NCI-H446 (cell line): ENCODE results near the gene ASPHD1.
"Not testable (repeated sequence)": the region's sequence is repeated elsewhere in the genome, so short reads cannot be mapped to it uniquely, and the experiment has no call there.

Source experiments
- DNase-seq, 2 experiments: peaks; one replicate each; lab custom pipeline; 2025; lab: John Stamatoyannopoulos, UW

The ASPHD1 gene

GRCh38 chr16:29900102-29900887, at the start of gene ASPHD1:
ASPHD1 (plus strand) TSS chr16:29900488; CDS start chr16:29900972, 484 bp downstream.
- peak; percentile 68 to 85 for DNase-seq

GRCh38 chr16:29850998-29851397, 49.3 kb upstream of the ASPHD1 start:
- DNase-seq: no peak

- peak in 1 of 2 experiments; percentile 13 for DNase-seq
Measured at GRCh38 chr16:29852654-29853053, 47.6 kb upstream of the ASPHD1 start.

GRCh38 chr16:29854520-29855100, 45.7 kb upstream of the ASPHD1 start:
- DNase-seq: no peak

- peak in 1 of 2 experiments; percentile 58 for DNase-seq
Measured at GRCh38 chr16:29857133-29857760, 43.0 kb upstream of the ASPHD1 start.

DNA sequence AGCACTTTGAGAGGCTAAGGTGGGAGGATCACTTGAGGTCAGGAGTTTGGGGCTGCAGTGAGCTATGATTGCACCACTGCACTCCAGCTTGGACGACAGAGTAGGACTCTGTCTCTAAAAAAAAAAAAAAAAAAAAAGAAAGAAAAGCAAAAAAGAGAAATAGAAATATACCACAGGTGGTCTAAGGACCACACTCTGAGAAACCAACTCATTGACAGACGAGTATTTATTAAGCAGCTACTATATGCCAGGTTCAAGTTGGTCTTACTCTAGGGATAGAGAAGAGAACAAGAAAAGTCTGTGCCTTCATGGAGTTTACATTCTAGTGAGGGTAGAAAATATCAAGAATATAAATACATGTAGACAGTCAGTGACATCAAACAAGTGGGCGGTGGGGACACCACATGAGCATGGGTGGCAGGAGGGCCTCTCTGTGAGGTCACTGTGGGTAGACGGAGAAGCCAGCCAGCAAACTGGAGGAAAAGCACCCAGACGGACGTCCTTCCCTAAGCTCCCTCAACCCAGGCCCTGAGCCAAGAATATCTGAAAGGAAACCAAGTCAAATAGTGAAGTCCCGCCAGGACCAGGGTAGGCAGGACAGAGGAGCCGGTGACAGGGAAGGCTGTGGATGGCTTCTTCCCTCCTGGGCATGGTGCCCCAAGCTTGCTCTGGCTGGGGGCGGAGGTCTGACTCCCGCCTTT, 42.0 kb upstream of the ASPHD1 start:
- no peak for DNase-seq

GRCh38 chr16:29858974-29859373, 41.3 kb upstream of the ASPHD1 start:
- no peak for DNase-seq

DNA sequence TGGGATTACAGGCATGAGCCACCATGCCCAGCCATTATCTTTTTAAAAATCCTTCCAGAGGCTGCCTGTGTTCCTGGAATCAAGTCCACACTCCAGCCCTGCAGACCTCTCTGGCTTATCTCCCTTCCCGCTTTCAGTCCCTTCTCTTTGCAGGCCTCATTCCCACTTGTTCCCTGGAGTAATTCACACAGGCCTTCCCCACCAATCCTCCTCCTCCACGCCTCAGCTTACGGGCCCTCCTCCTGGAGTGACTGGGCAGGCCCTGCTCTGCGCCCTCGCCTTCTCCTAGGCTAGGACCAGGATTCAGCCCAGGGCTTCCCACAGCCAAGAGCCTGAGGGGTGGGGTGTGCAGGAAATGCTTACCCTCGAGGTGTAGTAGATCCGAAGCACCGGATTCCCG, 40.1 kb upstream of the ASPHD1 start:
- no peak for DNase-seq

- no peak for DNase-seq
Measured at GRCh38 chr16:29862383-29862883, 37.9 kb upstream of the ASPHD1 start.

- peak; percentile 95 to 96 for DNase-seq
Measured at GRCh38 chr16:29862884-29863668, 37.2 kb upstream of the ASPHD1 start, which contains the start of gene CDIPT. CDIPT (minus strand) TSS chr16:29863226; CDS start chr16:29862857, 369 bp downstream.

DNA sequence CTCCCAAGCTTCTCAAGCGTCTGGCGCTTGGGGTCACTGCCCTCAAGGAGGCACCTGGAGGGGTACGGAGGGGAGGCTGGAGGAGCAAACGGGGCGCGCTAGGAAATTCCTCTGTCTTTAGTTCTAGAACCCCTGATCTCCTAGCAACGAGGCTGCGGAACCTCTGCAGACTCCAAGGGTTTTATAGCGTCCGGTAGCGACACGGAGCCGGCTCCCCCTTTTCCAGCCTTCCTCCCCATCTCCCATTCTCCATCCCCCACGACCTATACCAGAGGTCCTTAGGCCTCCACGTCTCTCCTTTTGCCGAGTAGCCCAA, 36.7 kb upstream of the ASPHD1 start:
- no peak for DNase-seq

- DNase-seq: no peak
Measured at GRCh38 chr16:29864205-29864604, 36.1 kb upstream of the ASPHD1 start.

GRCh38 chr16:29868396-29869009, 31.8 kb upstream of the ASPHD1 start:
- peak in 1 of 2 experiments; percentile 14 for DNase-seq

DNA sequence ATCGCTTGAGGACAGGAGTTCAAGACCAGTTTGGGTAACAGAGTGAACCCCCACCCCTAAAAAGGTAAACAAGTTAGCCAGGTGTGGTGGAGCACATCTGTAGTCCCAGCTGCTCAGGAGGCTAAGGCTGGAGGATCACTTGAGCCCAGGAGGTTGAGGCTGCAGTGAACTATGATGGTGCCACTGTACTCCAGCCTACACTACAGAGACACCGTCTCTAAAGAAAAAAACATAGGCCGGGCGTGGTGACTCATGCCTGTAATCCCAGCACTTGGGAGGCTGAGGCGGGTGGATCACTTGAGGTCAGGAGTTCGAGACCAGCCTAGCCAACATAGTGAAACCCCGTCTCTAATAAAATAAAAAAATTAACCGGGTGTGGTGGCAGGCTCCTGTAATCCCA, 31.2 kb upstream of the ASPHD1 start:
- DNase-seq: not testable (repeated sequence)

GRCh38 chr16:29871822-29872546, 28.3 kb upstream of the ASPHD1 start:
- DNase-seq: no peak

DNA sequence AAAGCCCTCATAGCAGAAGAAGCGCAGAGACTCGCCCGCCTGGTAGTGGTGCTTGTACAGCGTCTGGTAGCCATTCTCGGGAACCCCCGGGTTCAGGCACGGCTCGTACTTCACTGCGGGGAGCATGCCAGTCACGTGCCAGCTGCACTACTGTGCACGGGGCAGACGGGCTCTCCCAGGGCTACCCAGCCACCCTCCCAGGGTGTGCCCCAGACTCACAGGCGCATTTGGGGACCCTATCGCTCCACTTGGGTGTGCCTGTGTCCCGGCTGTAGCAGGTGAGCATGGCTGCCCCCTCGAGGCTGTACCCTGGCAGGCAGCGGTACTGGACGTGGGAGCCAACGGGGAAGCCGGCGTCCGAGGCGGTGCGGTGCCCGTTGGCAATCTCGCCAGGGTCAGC, 27.0 kb upstream of the ASPHD1 start:
- DNase-seq: no peak

DNA sequence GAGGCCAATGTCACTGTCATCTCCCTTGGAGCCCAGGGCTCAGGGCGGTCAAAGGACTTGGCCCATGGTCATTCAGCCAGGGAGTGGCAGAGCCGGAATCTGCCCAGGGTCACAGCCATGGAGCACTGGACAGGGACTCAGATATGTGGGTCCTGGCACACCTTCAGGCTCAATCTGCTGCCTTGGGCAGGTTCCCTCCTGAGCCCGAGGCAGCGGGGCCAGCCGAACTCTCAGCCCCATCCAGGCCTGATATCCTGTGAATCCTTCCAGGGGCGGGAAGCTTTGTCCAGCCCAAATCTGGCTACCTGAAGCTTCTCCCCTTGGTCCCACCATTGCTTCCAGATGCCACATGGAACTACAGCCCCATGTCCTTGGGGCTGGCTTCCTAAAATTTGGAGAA, 25.1 kb upstream of the ASPHD1 start:
- DNase-seq: no peak

DNA sequence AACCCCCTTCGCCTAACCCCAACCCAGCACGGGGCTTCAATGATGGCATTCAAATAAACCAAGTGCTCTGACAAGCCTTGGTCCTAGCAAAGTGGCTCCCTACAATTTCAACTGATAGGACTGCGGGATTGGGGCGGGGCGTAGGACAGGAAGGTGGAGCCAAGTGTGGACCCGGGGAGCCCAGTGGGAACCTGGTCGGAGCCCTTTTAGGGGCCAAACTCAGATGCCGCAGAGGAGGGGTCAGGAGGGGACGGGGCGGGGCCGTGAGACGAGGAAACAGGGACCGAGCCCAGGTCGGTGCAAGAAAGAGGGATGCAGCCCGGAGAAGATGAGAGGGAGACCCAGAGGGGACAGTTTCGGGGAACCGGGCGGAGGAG, 24.1 kb upstream of the ASPHD1 start:
- no peak for DNase-seq

GRCh38 chr16:29876594-29877249, 23.6 kb upstream of the ASPHD1 start:
- DNase-seq: no peak
